H1 (cell line): ENCODE data around the gene SMIM5. TPM values are rescaled to one million over a fixed set of nuclear protein-coding genes. Genes with fewer than 3 reads are reported as not detected.

Source experiments
- CTCF ChIA-PET: fragments of 300-600 bp; sonication (Branson Sonifier 250); formaldehyde crosslinking; loops from one replicate; lab custom pipeline; 2021; ENCODE audit not compliant: partially characterized antibody; lab: Charles Lee
- POLR2A ChIA-PET: fragments of 300-600 bp; sonication (Branson Sonifier 250); formaldehyde crosslinking; loops from one replicate; lab custom pipeline; 2021; ENCODE audit warnings: inconsistent platforms; ENCODE audit not compliant: partially characterized antibody; lab: Charles Lee
- DNase-seq, 2 experiments: peaks; one replicate each; pipeline versions ENCODE4 v3.0.0 to v3.0.0-alpha.2; 2010 to 2022; ENCODE audit warnings: low spot score in 2 of 2, low read depth in 1 of 2, mixed read lengths in 1 of 2
- FAIRE-seq: peaks from 2 replicates; lab custom pipeline; 2011; peaks lifted over from hg19 to GRCh38; lab: Jason Lieb, UNC
- H2AFZ ChIP-seq: 2 replicates; pipeline ENCODE4 v1.8.1; 2012; ENCODE audit warnings: low read length, inconsistent platforms
- H2AK5ac ChIP-seq: 2 replicates; pipeline ENCODE4 v1.6.1; 2013; ENCODE audit warnings: low read depth, low read length
- H2BK120ac ChIP-seq: replicated peaks from 2 replicates; pipeline ENCODE3; 2013; ENCODE audit warnings: low read depth, low read length, inconsistent platforms
- H2BK12ac ChIP-seq: 2 replicates; pipeline ENCODE4 v1.6.1; 2013; ENCODE audit warnings: low read depth, low read length
- H2BK15ac ChIP-seq: 2 replicates; pipeline ENCODE4 v1.6.1; 2013; ENCODE audit warnings: low read length
- H2BK20ac ChIP-seq: 2 replicates; pipeline ENCODE4 v1.6.1; 2013; ENCODE audit warnings: low read length
- H2BK5ac ChIP-seq: 2 replicates; pipeline ENCODE4 v1.6.1; 2013; ENCODE audit warnings: low read depth, low read length
- H3K14ac ChIP-seq: 2 replicates; pipeline ENCODE4 v1.6.1; 2013; ENCODE audit warnings: inconsistent platforms; ENCODE audit not compliant: insufficient read length
- H3K18ac ChIP-seq: 2 replicates; pipeline ENCODE4 v1.6.1; 2013; ENCODE audit warnings: low read length; ENCODE audit errors: extremely low read depth
- H3K23ac ChIP-seq: 2 replicates; pipeline ENCODE4 v1.6.1; 2013; ENCODE audit warnings: inconsistent platforms; ENCODE audit not compliant: insufficient read length
- H3K23me2 ChIP-seq: 2 replicates; pipeline ENCODE4 v1.6.1; 2013; ENCODE audit warnings: low read depth, low read length
- H3K27ac ChIP-seq: 2 replicates; pipeline ENCODE4 v1.6.1; 2011; ENCODE audit warnings: low read depth, low read length, inconsistent platforms
- H3K27me3 ChIP-seq, 4 experiments: replicated peaks in 1 of 4; 1 replicate in 1 of 4; 2 replicates in 3 of 4; pipeline versions ENCODE4 v1.6.1 to v1.8.1; 2011 to 2013; ENCODE audit warnings: low read length in 3 of 4, mild to moderate bottlenecking in 3 of 4, inconsistent platforms in 2 of 4, mixed read lengths in 2 of 4, moderate library complexity in 1 of 4; ENCODE audit not compliant: control insufficient read depth in 3 of 4, insufficient read depth in 3 of 4; ENCODE audit errors: extremely low read depth in 1 of 4
- H3K36me3 ChIP-seq, 4 experiments: 2 replicates each; pipeline versions ENCODE4 v1.6.1 to v1.8.1; 2011 to 2013; ENCODE audit warnings: mild to moderate bottlenecking in 4 of 4, low read length in 3 of 4, moderate library complexity in 2 of 4, control low read depth in 1 of 4, inconsistent platforms in 1 of 4; ENCODE audit not compliant: insufficient read depth in 4 of 4, control insufficient read depth in 2 of 4
- H3K4ac ChIP-seq: replicated peaks from 2 replicates; pipeline ENCODE3; 2013; ENCODE audit warnings: low read length, low read depth, mixed read lengths, inconsistent platforms; ENCODE audit not compliant: insufficient read length
- H3K4me1 ChIP-seq, 4 experiments: replicated peaks in 1 of 4; 1 replicate in 1 of 4; 2 replicates in 3 of 4; pipeline versions ENCODE4 v1.6.1 to v1.8.1; 2011 to 2013; ENCODE audit warnings: low read length in 3 of 4, inconsistent platforms in 2 of 4, mixed read lengths in 1 of 4; ENCODE audit not compliant: insufficient read depth in 4 of 4, control insufficient read depth in 3 of 4
- H3K4me2 ChIP-seq, 2 experiments: 2 replicates each; pipeline versions ENCODE4 v1.6.1 to v1.8.1; 2011 to 2013; ENCODE audit warnings: low read depth in 2 of 2, low read length in 2 of 2, control low read depth in 1 of 2, inconsistent platforms in 1 of 2, mild to moderate bottlenecking in 1 of 2; ENCODE audit not compliant: insufficient read depth in 1 of 2
- H3K4me3 ChIP-seq, 4 experiments: fragments of 200-600, 300-600 bp in 1 of 4; sonication (generic), shearing (Covaris generic), sonication (Bioruptor Twin) in 1 of 4; 2 replicates each; pipeline versions ENCODE4 v1.5.1 to v1.8.1; 2011 to 2016; ENCODE audit warnings: low read length in 4 of 4, low read depth in 3 of 4, control low read depth in 2 of 4, inconsistent platforms in 2 of 4, mild to moderate bottlenecking in 2 of 4, mixed read lengths in 1 of 4, moderate library complexity in 1 of 4; ENCODE audit not compliant: insufficient read depth in 2 of 4; ENCODE audit errors: extremely low read depth in 1 of 4
- H3K56ac ChIP-seq: replicated peaks from 2 replicates; pipeline ENCODE3; 2013; ENCODE audit warnings: low read depth, mild to moderate bottlenecking, mixed read lengths, low read length, inconsistent platforms; ENCODE audit not compliant: insufficient read length
- H3K79me1 ChIP-seq: 2 replicates; pipeline ENCODE4 v1.6.1; 2013; ENCODE audit warnings: low read depth, low read length, control low read depth
- H3K79me2 ChIP-seq, 2 experiments: 2 replicates each; pipeline versions ENCODE4 v1.6.1 to v1.8.1; 2012 to 2013; ENCODE audit warnings: low read length in 2 of 2, mild to moderate bottlenecking in 2 of 2, inconsistent platforms in 1 of 2; ENCODE audit not compliant: insufficient read depth in 2 of 2, control insufficient read depth in 1 of 2
- H3K9ac ChIP-seq, 4 experiments: replicated peaks in 1 of 4; 1 replicate in 1 of 4; 2 replicates in 3 of 4; pipeline versions ENCODE4 v1.6.1 to v1.8.1; 2011 to 2013; ENCODE audit warnings: low read depth in 3 of 4, low read length in 3 of 4, control low read depth in 2 of 4, mild to moderate bottlenecking in 2 of 4, moderate library complexity in 2 of 4, inconsistent platforms in 1 of 4; ENCODE audit errors: extremely low read depth in 1 of 4
- H3K9me3 ChIP-seq, 2 experiments: 2 replicates each; pipeline versions ENCODE4 v1.6.1 to v1.8.1; 2012 to 2013; ENCODE audit warnings: mild to moderate bottlenecking in 2 of 2, moderate library complexity in 2 of 2, control low read depth in 1 of 2, inconsistent platforms in 1 of 2, low read depth in 1 of 2, low read length in 1 of 2, mixed read lengths in 1 of 2; ENCODE audit not compliant: insufficient read depth in 2 of 2
- H4K20me1 ChIP-seq, 2 experiments: replicated peaks in 1 of 2; 2 replicates each; pipeline versions ENCODE3 to v1.8.1; 2011 to 2013; ENCODE audit warnings: inconsistent platforms in 2 of 2, low read length in 2 of 2, mild to moderate bottlenecking in 1 of 2; ENCODE audit not compliant: insufficient read depth in 2 of 2, control insufficient read depth in 1 of 2
- H4K5ac ChIP-seq: 2 replicates; pipeline ENCODE4 v1.6.1; 2013; ENCODE audit warnings: low read length, low read depth, mixed read lengths, inconsistent platforms; ENCODE audit not compliant: insufficient read length
- H4K8ac ChIP-seq: 2 replicates; pipeline ENCODE4 v1.8.0; 2013; ENCODE audit warnings: mild to moderate bottlenecking, moderate library complexity, low read length, inconsistent platforms; ENCODE audit not compliant: insufficient read depth; ENCODE audit errors: extremely low read depth
- H4K91ac ChIP-seq: replicated peaks from 2 replicates; pipeline ENCODE3; 2013; ENCODE audit warnings: low read length, mixed read lengths, inconsistent platforms; ENCODE audit not compliant: insufficient read length
- CBX8 ChIP-seq: fragments of 300-800, 300-1000 bp; sonication (generic); IDR thresholded peaks from 2 replicates; pipeline ENCODE4 v1.7.1; 2016; ENCODE audit warnings: low read depth, low read length, borderline replicate concordance
- CHD2 ChIP-seq: IDR thresholded peaks from 2 replicates; pipeline ENCODE4 v1.6.1; 2012; ENCODE audit warnings: low read length, improper control_type of control experiment
- CTBP2 ChIP-seq: IDR thresholded peaks from 2 replicates; pipeline ENCODE4 v1.7.0; 2011; ENCODE audit warnings: borderline replicate concordance, mild to moderate bottlenecking, moderate library complexity, mixed read lengths, low read length; ENCODE audit not compliant: insufficient read depth, insufficient read length
- GTF2F1 ChIP-seq: IDR thresholded peaks from 2 replicates; pipeline ENCODE4 v1.6.1; 2012; ENCODE audit warnings: low read depth, low read length, improper control_type of control experiment, borderline replicate concordance
- NRF1 ChIP-seq: IDR thresholded peaks from 2 replicates; pipeline ENCODE4 v1.6.1; 2011; ENCODE audit warnings: mild to moderate bottlenecking, low read depth, low read length, improper control_type of control experiment
- RBBP5 ChIP-seq: IDR thresholded peaks from 2 replicates; pipeline ENCODE4 v1.7.1; 2012; ENCODE audit warnings: low read depth, mild to moderate bottlenecking, inconsistent platforms, low read length, moderate library complexity, borderline replicate concordance
- SAP30 ChIP-seq: fragments of 300-600 bp; sonication (generic); IDR thresholded peaks from 2 replicates; pipeline ENCODE4 v1.7.1; 2012; ENCODE audit warnings: low read length, moderate library complexity, mild to moderate bottlenecking, inconsistent platforms; ENCODE audit not compliant: insufficient read depth, insufficient replicate concordance
- SIX5 ChIP-seq: IDR thresholded peaks from 2 replicates; pipeline ENCODE4 v1.6.1; 2011; ENCODE audit warnings: mild to moderate bottlenecking, low read depth, low read length
- TCF12 ChIP-seq: IDR thresholded peaks from 2 replicates; pipeline ENCODE4 v1.6.1; 2011; ENCODE audit warnings: low read depth, mild to moderate bottlenecking, low read length
- ZNF274 ChIP-seq: IDR thresholded peaks from 2 replicates; pipeline ENCODE4 v1.7.0; 2012; ENCODE audit warnings: low read length, borderline replicate concordance; ENCODE audit errors: extremely low read depth
- WGBS, 2 experiments: shearing (Covaris generic) in 1 of 2; methylation state at CpG; one replicate each; pipeline versions ENCODE4 v1.1.6 to v1.1.7; 2013 to 2015; ENCODE audit warnings: low lambda C conversion rate in 2 of 2, mixed read lengths in 2 of 2, inconsistent platforms in 1 of 2, low coverage in 1 of 2, missing lambda C conversion rate in 1 of 2; ENCODE audit not compliant: insufficient replicate concordance in 2 of 2, insufficient coverage in 1 of 2, insufficient read length in 1 of 2; ENCODE audit errors: extremely low coverage in 1 of 2, missing lambda C conversion rate in 1 of 2; 5-methylcytosine and 5-hydroxymethylcytosine counted together
- polyA plus RNA-seq, 7 experiments: library from polyadenylated mRNA; depleted of rRNA in 3 of 7; stranded (reverse) in 5 of 7; unstranded in 2 of 7; fragments of >200 nt in 5 of 7; fragments of 200-250 nt in 2 of 7; gene quantifications; 1 replicate in 5 of 7; 2 replicates in 1 of 7; 4 replicates in 1 of 7; pipeline versions ENCODE4 v1.2.1 to v1.2.3, GENCODE V29; 2011 to 2013; ENCODE audit warnings: missing spikeins in 2 of 7, mixed read lengths in 2 of 7
- total RNA-seq: library from RNA; stranded (reverse); fragmentation: NEBNext Ultra II Directional; extraction: Animal tissue kit (Norgen Biotek cat#: 25700); gene quantifications from 2 replicates; pipeline ENCODE4 v1.2.1, GENCODE V29; 2021
- TF ChIP-seq, protein P1 (sequence below): IDR thresholded peaks from 2 replicates; pipeline ENCODE4 v1.6.1; 2012; ENCODE audit warnings: low read length, inconsistent platforms

The SMIM5 gene
- total and polyA plus RNA-seq, 2 of the 8 experiments (the other 6 are each of a cell fraction or from before 2014, with no cell fraction given), result not detected

DNA sequence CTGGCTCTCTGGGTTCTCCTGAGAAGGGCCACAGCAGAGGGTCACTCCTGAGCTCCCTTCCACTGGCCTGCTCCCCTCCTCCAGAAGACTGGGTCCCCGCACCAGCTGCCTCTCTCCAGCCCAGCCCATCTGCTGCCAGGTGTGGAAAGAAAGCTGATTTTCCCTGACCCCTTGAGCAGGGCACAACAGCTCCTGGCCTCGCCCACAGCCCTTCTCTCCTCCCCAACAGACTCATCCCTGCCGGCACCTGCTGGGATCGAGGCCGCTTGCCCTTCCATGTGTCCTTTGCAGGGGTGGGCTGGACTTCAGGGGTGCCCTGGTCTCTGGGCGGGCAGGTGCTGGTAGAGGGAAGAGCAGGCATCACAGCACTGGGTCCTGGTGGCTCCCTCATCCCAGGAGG lies 4.8 kb upstream of the SMIM5 start:
- CTCF ChIA-PET, result interaction anchor here (0.7 to 59.2 kb wide), 8 partner anchors 10 to 203 kb away, joined by 3 to 2200 read pairs (median 4); partner anchors contain the start of genes RECQL5, SAP30BP and SMIM5
- FAIRE-seq, result no peak
- Histone ChIP-seq H2AFZ (no peak overlapping the region), H2AK5ac (no peak overlapping the region), H3K9ac (no peak overlapping the region; a peak in 1 of 7 replicates), H2BK12ac (no peak overlapping the region), H2BK15ac (no peak overlapping the region), H3K79me1 (no peaks in the 10 kb centered on the region), H4K5ac (no peak overlapping the region), H3K4ac (no peak overlapping the region), H3K27me3 (no peaks in the 10 kb centered on the region), H3K14ac (no peak overlapping the region), H3K9me3 (no peaks in the 10 kb centered on the region), H3K4me3 (no peak overlapping the region), H3K23me2 (no peaks in the 10 kb centered on the region), H3K18ac (no peak overlapping the region), H3K79me2 (no peaks in the 10 kb centered on the region), H3K4me1 (peaks cover 0 to 10% (median 6%) of the 10 kb centered on the region in 4 experiments; a peak in 5 of 7 replicates), H3K27ac (no peak overlapping the region), H4K8ac (no peak overlapping the region; the same call in 1 of the 2 replicates), H3K23ac (no peak overlapping the region), H2BK5ac (no peak overlapping the region), H2BK20ac (no peak overlapping the region), H4K20me1 (peaks cover 0 to 12% of the 10 kb centered on the region in 2 experiments), H4K91ac (no peak overlapping the region), H3K4me2 (no peak overlapping the region), H2BK120ac (no peak overlapping the region), H3K56ac (no peak overlapping the region), H3K36me3 (peaks cover 0 to 3% (median under 1%) of the 10 kb centered on the region in 4 experiments; a peak in 1 of 8 replicates)
- 90% methylated on average over 5 of the region's 6 CpGs; no CpG with 5 or more reads in 1 of the 2 experiments for WGBS, 2 experiments
- no peak for DNase-seq
- POLR2A ChIA-PET, result interaction anchor here (1.1 to 2.2 kb wide), 4 partner anchors 8 to 86 kb away, joined by 3 to 8 read pairs (median 4); no protein-coding TSS in a partner anchor
- TF ChIP-seq GTF2F1 (no peak), SAP30 (no peak), CTBP2 (no peak), TCF12 (no peak), CBX8 (no peak), RBBP5 (no peak), SIX5 (no peak), CHD2 (no peak), NRF1 (no peak), ZNF274 (no peak)
- TF ChIP-seq, protein P1, sequence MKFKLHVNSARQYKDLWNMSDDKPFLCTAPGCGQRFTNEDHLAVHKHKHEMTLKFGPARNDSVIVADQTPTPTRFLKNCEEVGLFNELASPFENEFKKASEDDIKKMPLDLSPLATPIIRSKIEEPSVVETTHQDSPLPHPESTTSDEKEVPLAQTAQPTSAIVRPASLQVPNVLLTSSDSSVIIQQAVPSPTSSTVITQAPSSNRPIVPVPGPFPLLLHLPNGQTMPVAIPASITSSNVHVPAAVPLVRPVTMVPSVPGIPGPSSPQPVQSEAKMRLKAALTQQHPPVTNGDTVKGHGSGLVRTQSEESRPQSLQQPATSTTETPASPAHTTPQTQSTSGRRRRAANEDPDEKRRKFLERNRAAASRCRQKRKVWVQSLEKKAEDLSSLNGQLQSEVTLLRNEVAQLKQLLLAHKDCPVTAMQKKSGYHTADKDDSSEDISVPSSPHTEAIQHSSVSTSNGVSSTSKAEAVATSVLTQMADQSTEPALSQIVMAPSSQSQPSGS, result no peak
